ENCODE data around the gene POLA1.

POLA1 gene

GRCh38 chrX:24692305-24692704 is 1.4 kb upstream of the POLA1 start:
- DNase-seq, result no peak

- DNase-seq, result no peak
Measured at GRCh38 chrX:24694825-24695224, 1.1 kb downstream of the POLA1 start.

GRCh38 chrX:24696294-24696693 is 2.6 kb downstream of the POLA1 start:
- DNase-seq, result no peak

- no peak for DNase-seq
Measured at GRCh38 chrX:24702362-24703184, 8.9 kb downstream of the POLA1 start.

GRCh38 chrX:24703185-24703494 is 9.4 kb downstream of the POLA1 start:
- DNase-seq, result no peak

- no peak for DNase-seq
Measured at GRCh38 chrX:24718771-24719170, 25.1 kb downstream of the POLA1 start.

GRCh38 chrX:24720036-24720435 is 26.3 kb downstream of the POLA1 start:
- no peak for DNase-seq

GRCh38 chrX:24728530-24728929 is 34.8 kb downstream of the POLA1 start:
- DNase-seq, result no peak

GRCh38 chrX:24732766-24733500 is 39.2 kb downstream of the POLA1 start:
- DNase-seq, result no peak

- no peak for DNase-seq
Measured at GRCh38 chrX:24741330-24741729, 47.6 kb downstream of the POLA1 start.

- no peak for DNase-seq
Measured at GRCh38 chrX:24748196-24748595, 54.5 kb downstream of the POLA1 start.

- no peak for DNase-seq
Measured at GRCh38 chrX:24759786-24760185, 66.1 kb downstream of the POLA1 start.

GRCh38 chrX:24760363-24761000 is 66.8 kb downstream of the POLA1 start:
- DNase-seq, result no peak

GRCh38 chrX:24761306-24761705 is 67.6 kb downstream of the POLA1 start:
- no peak for DNase-seq

- DNase-seq, result no peak
Measured at GRCh38 chrX:24763989-24764388, 70.3 kb downstream of the POLA1 start.

- DNase-seq, result no peak
Measured at GRCh38 chrX:24767557-24767956, 73.8 kb downstream of the POLA1 start.

- DNase-seq, result no peak
Measured at GRCh38 chrX:24768556-24768955, 74.8 kb downstream of the POLA1 start.

GRCh38 chrX:24774650-24775049 is 80.9 kb downstream of the POLA1 start:
- no peak for DNase-seq

- no peak for DNase-seq
Measured at GRCh38 chrX:24775891-24776290, 82.2 kb downstream of the POLA1 start.

GRCh38 chrX:24777660-24778059 is 83.9 kb downstream of the POLA1 start:
- DNase-seq, result no peak

GRCh38 chrX:24782011-24782410 is 88.3 kb downstream of the POLA1 start:
- no peak for DNase-seq

GRCh38 chrX:24789047-24789446 is 95.3 kb downstream of the POLA1 start:
- DNase-seq, result no peak

- DNase-seq, result no peak
Measured at GRCh38 chrX:24790166-24790565, 96.4 kb downstream of the POLA1 start.

GRCh38 chrX:24796204-24796603 is 102.5 kb downstream of the POLA1 start:
- no peak for DNase-seq

Measured in activated gamma-delta T cell treated with Interleukin-2 at 50 U/mL for 16 hours (primary cell).